Fibroblast of lung (primary cell): ENCODE data around the gene GARNL3. TPM values are rescaled to one million over a fixed set of nuclear protein-coding genes. Genes with fewer than 3 reads are reported as not detected.

Experiments
- DNase-seq, 2 donors: peaks; one replicate each; pipeline versions ENCODE4 v3.0.0 to v3.0.0-alpha.2; 2010; ENCODE audit warnings: low read depth in 2 of 2
- H2AFZ ChIP-seq: 2 replicates; pipeline ENCODE4 v1.5.1; 2012; ENCODE audit warnings: low read length, control low read depth, inconsistent platforms
- H3K27ac ChIP-seq: 2 replicates; pipeline ENCODE4 v1.5.1; 2011; ENCODE audit warnings: low read length, control low read depth; ENCODE audit not compliant: insufficient read depth
- H3K27me3 ChIP-seq: 2 replicates; pipeline ENCODE4 v1.5.1; 2011; ENCODE audit warnings: mild to moderate bottlenecking, low read length; ENCODE audit not compliant: control insufficient read depth, insufficient read depth
- H3K36me3 ChIP-seq: 2 replicates; pipeline ENCODE4 v1.5.1; 2011; ENCODE audit warnings: low read length; ENCODE audit not compliant: control insufficient read depth, insufficient read depth
- H3K4me1 ChIP-seq: 2 replicates; pipeline ENCODE4 v1.5.1; 2011; ENCODE audit warnings: low read length; ENCODE audit not compliant: control insufficient read depth, insufficient read depth; ENCODE audit errors: extremely low read depth
- H3K4me2 ChIP-seq: 2 replicates; pipeline ENCODE4 v1.5.1; 2011; ENCODE audit warnings: low read length, control low read depth; ENCODE audit not compliant: insufficient read depth; ENCODE audit errors: extremely low read depth
- H3K4me3 ChIP-seq, 4 experiments: fragments of 200-600 bp in 1 of 4; sonication (generic) in 1 of 4; replicated peaks in 1 of 4; 2 replicates each; pipeline ENCODE4 v1.5.1; 2011 to 2016; ENCODE audit warnings: low read length in 4 of 4, low read depth in 3 of 4, mild to moderate bottlenecking in 3 of 4, control low read depth in 2 of 4, inconsistent platforms in 1 of 4, mixed read lengths in 1 of 4; ENCODE audit not compliant: insufficient read depth in 1 of 4; ENCODE audit errors: control extremely low read depth in 1 of 4
- H3K79me2 ChIP-seq: 2 replicates; pipeline ENCODE4 v1.5.1; 2012; ENCODE audit warnings: mild to moderate bottlenecking, low read length, inconsistent platforms; ENCODE audit not compliant: control insufficient read depth, insufficient read depth
- H3K9ac ChIP-seq: 2 replicates; pipeline ENCODE4 v1.5.1; 2011; ENCODE audit warnings: mild to moderate bottlenecking, low read length, control low read depth; ENCODE audit not compliant: insufficient read depth
- H3K9me3 ChIP-seq: 2 replicates; pipeline ENCODE4 v1.5.1; 2012; ENCODE audit warnings: low read depth, low read length; ENCODE audit not compliant: control insufficient read depth, insufficient read depth
- H4K20me1 ChIP-seq: 2 replicates; pipeline ENCODE4 v1.5.1; 2011; ENCODE audit warnings: low read length; ENCODE audit not compliant: control insufficient read depth, insufficient read depth; ENCODE audit errors: extremely low read depth
- CTCF ChIP-seq, 2 donors: IDR thresholded peaks in 1 of 2; conservative IDR thresholded peaks in 1 of 2; 1 replicate in 1 of 2; 2 replicates in 1 of 2; pipeline ENCODE4 v1.5.1; 2011 to 2012; ENCODE audit warnings: low read length in 2 of 2, control low read depth in 1 of 2, inconsistent platforms in 1 of 2, low read depth in 1 of 2, mild to moderate bottlenecking in 1 of 2
- EZH2 ChIP-seq: IDR thresholded peaks from 2 replicates; pipeline ENCODE4 v1.5.1; 2012; ENCODE audit warnings: low read length, control low read depth, mild to moderate bottlenecking; ENCODE audit errors: missing control alignments
- polyA plus RNA-seq, 2 donors: library from polyadenylated mRNA; depleted of rRNA in 1 of 2; stranded (reverse) in 1 of 2; unstranded in 1 of 2; fragments of >200 nt; gene quantifications; 2 replicates each; pipeline ENCODE4 v1.2.1, GENCODE V29; 2011 to 2012; ENCODE audit warnings: missing spikeins in 1 of 2
- total RNA-seq: library from RNA; depleted of rRNA; stranded (reverse); fragments of >200 nt; gene quantifications from 2 replicates; pipeline ENCODE4 v1.2.1, GENCODE V29; 2014

The GARNL3 gene
- total and polyA plus RNA-seq, 2 donors (not counting 1 experiment from before 2014, with no cell fraction given), result 1.5 to 6.4 TPM

- no peak for DNase-seq
- no peaks in the 10 kb centered on the region for H3K79me2 ChIP-seq
- H3K4me3 ChIP-seq, result no peak overlapping the region
- no peak overlapping the region for H3K4me2 ChIP-seq
- H3K9ac ChIP-seq, result no peak overlapping the region
- no peaks in the 10 kb centered on the region for H3K9me3 ChIP-seq
- no peaks in the 10 kb centered on the region for H3K36me3 ChIP-seq
- no peak overlapping the region for H3K27ac ChIP-seq
- H2AFZ ChIP-seq, result no peak overlapping the region
- H3K4me1 ChIP-seq, result peaks cover 2% of the 10 kb centered on the region
- H3K27me3 ChIP-seq, result no peaks in the 10 kb centered on the region
- no peaks in the 10 kb centered on the region for H4K20me1 ChIP-seq
- no peak for TF ChIP-seq EZH2
- TF ChIP-seq CTCF (conservative IDR thresholded peaks at IDR 0.05 in 1 of 2, IDR thresholded peaks at IDR 0.05 in 1 of 2; ENCODE audit: low read depth in 1 of 2, low read length in 2 of 2), result no peak
Observed at GRCh38 chr9:127320115-127320378, 55.5 kb downstream of the GARNL3 start.

GRCh38 chr9:127323393-127323792 is 58.8 kb downstream of the GARNL3 start:
- H3K79me2 ChIP-seq, result no peaks in the 10 kb centered on the region
- H3K9ac ChIP-seq, result no peak overlapping the region
- H3K9me3 ChIP-seq, result no peaks in the 10 kb centered on the region
- H3K36me3 ChIP-seq, result no peaks in the 10 kb centered on the region
- no peak overlapping the region for H3K4me2 ChIP-seq
- H3K27ac ChIP-seq, result no peak overlapping the region
- TF ChIP-seq CTCF (conservative IDR thresholded peaks at IDR 0.05 in 1 of 2, IDR thresholded peaks at IDR 0.05 in 1 of 2; ENCODE audit: low read depth in 1 of 2, low read length in 2 of 2) (no peak), EZH2 (no peak)
- H2AFZ ChIP-seq, result no peak overlapping the region
- no peak for DNase-seq
- H3K4me1 ChIP-seq, result peaks cover 2% of the 10 kb centered on the region
- no peaks in the 10 kb centered on the region for H3K27me3 ChIP-seq
- no peaks in the 10 kb centered on the region for H4K20me1 ChIP-seq
- no peak overlapping the region for H3K4me3 ChIP-seq

DNA sequence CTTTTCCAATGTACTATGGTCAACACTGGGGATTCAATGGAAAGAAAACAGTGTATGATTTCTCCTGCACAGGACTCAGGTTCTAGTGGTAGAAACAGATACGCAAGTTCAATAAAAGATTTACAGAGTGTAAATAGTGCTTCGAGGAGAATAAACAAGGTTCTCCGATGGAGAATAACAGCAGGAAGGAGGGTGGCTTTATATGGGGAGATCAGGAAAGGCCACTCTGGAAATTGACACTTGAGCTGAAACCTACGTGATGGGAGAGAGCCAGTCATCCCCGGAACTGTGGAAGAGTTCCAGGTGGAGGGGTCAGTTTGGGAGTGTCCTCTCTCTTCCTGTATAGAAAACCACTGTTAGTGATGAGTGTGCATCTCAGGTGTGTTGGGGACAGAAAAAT is 65.9 kb downstream of the GARNL3 start:
- H3K9ac ChIP-seq, result no peak overlapping the region
- H3K79me2 ChIP-seq, result no peaks in the 10 kb centered on the region
- no peaks in the 10 kb centered on the region for H3K4me1 ChIP-seq
- no peaks in the 10 kb centered on the region for H3K36me3 ChIP-seq
- H3K9me3 ChIP-seq, result no peaks in the 10 kb centered on the region
- no peaks in the 10 kb centered on the region for H4K20me1 ChIP-seq
- no peak overlapping the region for H3K4me2 ChIP-seq
- H3K4me3 ChIP-seq, result no peak overlapping the region
- no peak for DNase-seq
- H2AFZ ChIP-seq, result no peak overlapping the region
- no peaks in the 10 kb centered on the region for H3K27me3 ChIP-seq
- TF ChIP-seq CTCF (conservative IDR thresholded peaks at IDR 0.05 in 1 of 2, IDR thresholded peaks at IDR 0.05 in 1 of 2; ENCODE audit: low read depth in 1 of 2, low read length in 2 of 2) (no peak), EZH2 (no peak)
- no peak overlapping the region for H3K27ac ChIP-seq
